ENCODE results near the gene RAPGEF4.
A peak's percentile ranks its signal among the peaks of the same experiment; 100 is the strongest.

DNA sequence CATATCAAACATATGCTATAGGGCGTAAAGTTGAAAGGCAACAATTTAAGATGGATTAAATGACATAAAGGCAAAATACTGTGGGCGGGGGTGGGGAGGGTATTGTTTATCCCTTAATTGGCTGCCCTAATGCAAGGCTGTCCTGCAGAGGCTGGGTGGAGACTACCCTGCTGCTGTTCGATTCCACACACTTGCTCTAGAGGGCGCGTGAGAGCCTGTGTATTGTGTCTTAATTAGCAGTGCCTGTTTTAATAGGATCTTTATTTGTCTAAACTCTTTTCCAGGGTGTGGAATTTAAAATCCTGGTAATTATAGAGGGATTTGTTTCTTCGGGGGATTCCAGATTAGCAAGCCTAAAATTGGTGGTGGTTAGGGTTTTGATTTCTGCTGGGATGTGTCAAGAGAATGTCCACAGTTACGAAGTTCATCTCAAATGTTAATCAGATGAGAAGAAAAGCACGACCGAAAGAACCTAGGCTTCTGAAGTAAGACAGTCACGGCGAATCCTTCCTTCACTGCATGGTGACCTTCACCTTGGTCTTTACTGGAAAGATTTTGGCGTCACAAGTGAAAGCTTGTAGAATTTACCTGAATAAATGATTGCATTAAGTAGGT is 236.5 kb downstream of the RAPGEF4 start:
- TF ChIP-seq, protein P1, sequence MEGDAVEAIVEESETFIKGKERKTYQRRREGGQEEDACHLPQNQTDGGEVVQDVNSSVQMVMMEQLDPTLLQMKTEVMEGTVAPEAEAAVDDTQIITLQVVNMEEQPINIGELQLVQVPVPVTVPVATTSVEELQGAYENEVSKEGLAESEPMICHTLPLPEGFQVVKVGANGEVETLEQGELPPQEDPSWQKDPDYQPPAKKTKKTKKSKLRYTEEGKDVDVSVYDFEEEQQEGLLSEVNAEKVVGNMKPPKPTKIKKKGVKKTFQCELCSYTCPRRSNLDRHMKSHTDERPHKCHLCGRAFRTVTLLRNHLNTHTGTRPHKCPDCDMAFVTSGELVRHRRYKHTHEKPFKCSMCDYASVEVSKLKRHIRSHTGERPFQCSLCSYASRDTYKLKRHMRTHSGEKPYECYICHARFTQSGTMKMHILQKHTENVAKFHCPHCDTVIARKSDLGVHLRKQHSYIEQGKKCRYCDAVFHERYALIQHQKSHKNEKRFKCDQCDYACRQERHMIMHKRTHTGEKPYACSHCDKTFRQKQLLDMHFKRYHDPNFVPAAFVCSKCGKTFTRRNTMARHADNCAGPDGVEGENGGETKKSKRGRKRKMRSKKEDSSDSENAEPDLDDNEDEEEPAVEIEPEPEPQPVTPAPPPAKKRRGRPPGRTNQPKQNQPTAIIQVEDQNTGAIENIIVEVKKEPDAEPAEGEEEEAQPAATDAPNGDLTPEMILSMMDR (IDR thresholded peaks at IDR 0.05), result peak in 4 of 5 experiments; percentile 36 to 66 (median 62)
- TF ChIP-seq POLR2A (IDR thresholded peaks at IDR 0.05), result no peak

All from tibial nerve (tissue), 3 donors.